ENCODE data around the gene CAP1.
A peak's percentile ranks its signal among the peaks of the same experiment; 100 is the strongest.
"Not testable (repeated sequence)": the region's sequence is repeated elsewhere in the genome, so short reads cannot be mapped to it uniquely, and the experiment has no call there.

The CAP1 gene

GRCh38 chr1:40003156-40004093, 37.1 kb upstream of the CAP1 start:
- TF ChIP-seq CTCF (IDR thresholded peaks at IDR 0.05; ENCODE audit: extremely low read depth, missing control alignments) = no peak
- peak; percentile 74 for DNase-seq (ENCODE audit: low spot score)

- no peak for DNase-seq (ENCODE audit: low spot score)
- no peak for TF ChIP-seq CTCF (IDR thresholded peaks at IDR 0.05; ENCODE audit: extremely low read depth, missing control alignments)
These were observed 35.7 kb upstream of the CAP1 start for GRCh38 chr1:40004857-40005256.

GRCh38 chr1:40007481-40008034, 33.0 kb upstream of the CAP1 start:
- DNase-seq (ENCODE audit: low spot score) = not testable (repeated sequence)

GRCh38 chr1:40011198-40011597, 29.3 kb upstream of the CAP1 start:
- DNase-seq (ENCODE audit: low spot score) = no peak
- no peak for TF ChIP-seq CTCF (IDR thresholded peaks at IDR 0.05; ENCODE audit: extremely low read depth, missing control alignments)

GRCh38 chr1:40014253-40014706, 26.2 kb upstream of the CAP1 start:
- no peak for DNase-seq (ENCODE audit: low spot score)

GRCh38 chr1:40014812-40015594, 25.5 kb upstream of the CAP1 start:
- no peak for TF ChIP-seq CTCF (IDR thresholded peaks at IDR 0.05; ENCODE audit: extremely low read depth, missing control alignments)
- DNase-seq (ENCODE audit: low spot score) = no peak

More at GRCh38 chr1:40014253-40014706, 26.2 kb upstream of the CAP1 start:
- TF ChIP-seq CTCF (IDR thresholded peaks at IDR 0.05; ENCODE audit: extremely low read depth, missing control alignments) = no peak

- no peak for TF ChIP-seq CTCF (IDR thresholded peaks at IDR 0.05; ENCODE audit: extremely low read depth, missing control alignments)
- no peak for DNase-seq (ENCODE audit: low spot score)
These were observed 22.5 kb upstream of the CAP1 start for GRCh38 chr1:40017951-40018575.

Measured in GM20000 (cell line).